ENCODE results near the gene CPA1. TPM values are rescaled to one million over a fixed set of nuclear protein-coding genes. Genes with fewer than 3 reads are reported as not detected.

Gene CPA1
- polyA plus RNA-seq, 1 experiment, result 0.10 TPM

DNA sequence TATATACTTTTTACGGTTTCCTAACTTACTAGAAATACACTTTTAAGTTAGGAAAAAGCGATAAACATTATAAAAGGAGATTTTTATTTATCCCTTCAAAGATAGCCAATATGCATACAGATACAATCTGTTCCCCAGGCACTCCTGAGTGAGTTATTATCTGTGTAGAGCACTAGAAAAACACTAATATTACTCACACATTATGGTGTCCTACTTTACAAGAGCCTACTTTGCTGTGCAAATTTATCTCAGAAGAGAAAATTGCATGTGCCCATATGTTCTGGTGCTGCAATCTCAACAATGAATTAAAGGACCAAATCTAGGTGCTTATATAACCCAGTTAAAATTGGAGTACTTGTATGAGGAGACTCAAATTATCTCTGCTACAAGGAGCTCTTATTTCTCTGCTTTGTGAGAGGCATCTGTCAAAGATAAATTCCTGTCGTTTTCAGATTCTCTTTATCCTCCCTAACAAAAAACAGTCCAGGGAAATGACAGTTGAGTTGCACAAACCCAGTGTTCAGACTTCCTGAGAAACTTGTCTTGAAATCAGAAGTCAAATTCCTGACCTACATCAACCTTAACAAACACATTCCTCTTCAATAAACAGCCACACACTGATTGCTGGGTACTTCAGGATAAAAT is 28.9 kb downstream of the CPA1 start:
- ChIA-PET CTCF (no interaction called here), POLR2A (no interaction called here)
- DNase-seq (ENCODE audit: low read depth), result no peak
- no peaks in the 10 kb centered on the region for H3K27me3 ChIP-seq (ENCODE audit: control insufficient read depth, insufficient read depth, low read length)
- H3K36me3 ChIP-seq (ENCODE audit: control insufficient read depth, insufficient read depth, low read length), result no peaks in the 10 kb centered on the region
- H3K4me3 ChIP-seq (ENCODE audit: low read depth, low read length), result no peak overlapping the region
- TF ChIP-seq, protein P1, sequence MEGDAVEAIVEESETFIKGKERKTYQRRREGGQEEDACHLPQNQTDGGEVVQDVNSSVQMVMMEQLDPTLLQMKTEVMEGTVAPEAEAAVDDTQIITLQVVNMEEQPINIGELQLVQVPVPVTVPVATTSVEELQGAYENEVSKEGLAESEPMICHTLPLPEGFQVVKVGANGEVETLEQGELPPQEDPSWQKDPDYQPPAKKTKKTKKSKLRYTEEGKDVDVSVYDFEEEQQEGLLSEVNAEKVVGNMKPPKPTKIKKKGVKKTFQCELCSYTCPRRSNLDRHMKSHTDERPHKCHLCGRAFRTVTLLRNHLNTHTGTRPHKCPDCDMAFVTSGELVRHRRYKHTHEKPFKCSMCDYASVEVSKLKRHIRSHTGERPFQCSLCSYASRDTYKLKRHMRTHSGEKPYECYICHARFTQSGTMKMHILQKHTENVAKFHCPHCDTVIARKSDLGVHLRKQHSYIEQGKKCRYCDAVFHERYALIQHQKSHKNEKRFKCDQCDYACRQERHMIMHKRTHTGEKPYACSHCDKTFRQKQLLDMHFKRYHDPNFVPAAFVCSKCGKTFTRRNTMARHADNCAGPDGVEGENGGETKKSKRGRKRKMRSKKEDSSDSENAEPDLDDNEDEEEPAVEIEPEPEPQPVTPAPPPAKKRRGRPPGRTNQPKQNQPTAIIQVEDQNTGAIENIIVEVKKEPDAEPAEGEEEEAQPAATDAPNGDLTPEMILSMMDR (IDR thresholded peaks at IDR 0.05; ENCODE audit: insufficient read depth, low read depth, low read length), result no peak

DNA sequence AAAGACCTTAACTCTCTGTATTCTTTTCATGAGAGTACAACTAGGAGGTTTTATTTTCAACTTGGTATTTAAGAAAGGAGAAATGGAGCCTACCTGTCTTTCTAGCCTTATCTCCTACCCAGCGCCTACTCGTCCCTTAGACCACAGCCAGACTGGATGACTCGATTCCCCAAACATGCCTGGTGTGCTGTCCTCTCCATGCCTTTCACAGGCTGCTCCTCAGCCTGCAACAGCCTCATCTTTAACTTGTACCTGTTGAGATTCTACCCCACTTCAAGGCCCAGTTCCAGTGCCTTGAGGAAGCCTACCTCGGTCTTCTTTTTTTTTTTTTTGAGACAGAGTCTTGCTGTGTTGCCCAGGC is 29.4 kb downstream of the CPA1 start:
- Histone ChIP-seq H3K4me3 (ENCODE audit: low read depth, low read length) (no peak overlapping the region), H3K27me3 (ENCODE audit: control insufficient read depth, insufficient read depth, low read length) (no peaks in the 10 kb centered on the region), H3K36me3 (ENCODE audit: control insufficient read depth, insufficient read depth, low read length) (no peaks in the 10 kb centered on the region)
- TF ChIP-seq, protein P1 (IDR thresholded peaks at IDR 0.05; ENCODE audit: insufficient read depth, low read depth, low read length), result no peak
- ChIA-PET POLR2A (no interaction called here), CTCF (no interaction called here)
- DNase-seq (ENCODE audit: low read depth), result no peak

DNA sequence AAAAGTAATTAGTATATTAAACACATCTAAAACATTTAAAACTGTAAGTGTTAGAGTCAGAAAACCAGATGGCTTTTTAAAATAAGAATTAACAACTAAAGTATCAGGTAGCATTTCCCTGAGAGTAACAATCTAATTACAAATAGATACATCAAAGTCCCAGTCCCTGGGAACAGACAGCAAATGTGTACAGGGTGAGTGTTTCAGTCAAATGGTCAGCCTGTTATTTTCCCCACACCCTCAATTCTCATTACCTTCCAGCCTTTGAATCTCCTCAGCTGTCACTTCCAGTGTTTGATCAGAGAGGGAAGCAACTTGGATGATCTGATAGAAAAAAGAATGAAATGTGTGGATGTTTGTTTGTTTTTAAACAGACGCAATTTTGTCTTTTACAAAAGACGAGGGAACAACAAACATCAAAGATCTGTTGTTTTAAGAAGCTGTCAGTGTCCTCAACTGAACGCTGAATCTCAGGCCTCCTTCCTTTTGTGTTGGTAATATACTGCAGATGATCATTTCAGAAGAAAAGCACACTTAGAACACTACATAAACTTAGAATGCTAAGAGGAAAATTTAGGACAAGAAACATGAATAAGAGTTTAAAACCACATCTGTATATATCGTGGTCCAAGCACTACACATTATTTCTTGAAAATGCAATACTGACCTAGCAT is 30.7 kb downstream of the CPA1 start:
- H3K4me3 ChIP-seq (ENCODE audit: low read depth, low read length), result no peak overlapping the region
- no peaks in the 10 kb centered on the region for H3K27me3 ChIP-seq (ENCODE audit: control insufficient read depth, insufficient read depth, low read length)
- TF ChIP-seq, protein P1 (IDR thresholded peaks at IDR 0.05; ENCODE audit: insufficient read depth, low read depth, low read length), result no peak
- ChIA-PET POLR2A (no interaction called here), CTCF (no interaction called here)
- no peak for DNase-seq (ENCODE audit: low read depth)
- H3K36me3 ChIP-seq (ENCODE audit: control insufficient read depth, insufficient read depth, low read length), result no peaks in the 10 kb centered on the region

DNA sequence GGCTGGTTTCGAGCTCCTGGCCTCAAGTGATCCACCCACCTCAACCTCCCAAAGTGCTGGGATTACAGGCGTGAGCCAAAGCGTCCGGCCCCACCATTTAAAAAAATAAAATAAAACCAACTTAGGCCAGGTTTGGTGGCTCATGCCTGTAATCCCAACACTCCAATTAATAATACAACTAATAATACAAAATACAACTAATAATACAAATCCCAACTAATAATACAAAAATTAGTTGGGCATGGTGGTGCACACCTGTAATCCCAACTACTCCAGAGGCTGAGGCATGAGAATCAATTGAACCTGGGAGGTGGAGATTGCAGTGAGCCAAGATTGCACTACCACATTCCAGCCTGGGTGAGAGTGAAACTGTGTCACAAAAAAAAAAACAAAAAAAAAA is 32.9 kb downstream of the CPA1 start:
- ChIA-PET POLR2A (no interaction called here), CTCF (interaction anchor here (1.4 kb wide), 1 partner anchor 13 kb away, joined by 3 read pairs; no protein-coding TSS in a partner anchor)
- DNase-seq (ENCODE audit: low read depth), result no peak
- Histone ChIP-seq H3K4me3 (ENCODE audit: low read depth, low read length) (no peak overlapping the region), H3K36me3 (ENCODE audit: control insufficient read depth, insufficient read depth, low read length) (no peaks in the 10 kb centered on the region), H3K27me3 (ENCODE audit: control insufficient read depth, insufficient read depth, low read length) (no peaks in the 10 kb centered on the region)
- TF ChIP-seq, protein P1 (IDR thresholded peaks at IDR 0.05; ENCODE audit: insufficient read depth, low read depth, low read length), result no peak

DNA sequence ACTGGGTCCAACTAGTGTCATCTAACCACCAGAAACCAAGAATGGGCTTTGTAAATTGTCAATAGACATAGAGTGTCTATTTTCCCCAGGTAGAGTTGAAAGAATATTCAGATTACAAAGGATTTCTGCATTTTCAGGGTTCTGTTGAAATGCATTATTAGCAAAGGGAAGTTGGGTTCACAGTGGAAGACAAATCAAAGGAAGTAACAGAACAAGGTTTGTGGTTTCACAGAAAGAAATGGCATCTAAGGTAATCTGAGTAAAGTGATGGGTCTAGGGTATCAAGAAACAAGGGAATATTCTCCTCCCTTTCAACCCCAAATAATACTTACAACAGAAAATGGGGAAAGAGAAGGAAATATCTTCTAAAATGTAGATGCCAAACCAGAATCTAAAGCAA is 34.7 kb downstream of the CPA1 start:
- H3K27me3 ChIP-seq (ENCODE audit: control insufficient read depth, insufficient read depth, low read length), result no peaks in the 10 kb centered on the region
- no peak for DNase-seq (ENCODE audit: low read depth)
- H3K36me3 ChIP-seq (ENCODE audit: control insufficient read depth, insufficient read depth, low read length), result no peaks in the 10 kb centered on the region
- no peak overlapping the region for H3K4me3 ChIP-seq (ENCODE audit: low read depth, low read length)
- POLR2A ChIA-PET, result no interaction called here
- CTCF ChIA-PET, result interaction anchor here (0.7 kb wide), 1 partner anchor 12 kb away, joined by 3 read pairs; no protein-coding TSS in a partner anchor
- TF ChIP-seq, protein P1 (IDR thresholded peaks at IDR 0.05; ENCODE audit: insufficient read depth, low read depth, low read length), result no peak

Data from BJ (cell line).